Activated T-cell treated with anti-CD3 and anti-CD28 coated beads for 48 hours (primary cell): Measurements from ENCODE around the gene AHDC1.
A peak's percentile ranks its signal among the peaks of the same experiment; 100 is the strongest.
"Not testable (repeated sequence)": the region's sequence is repeated elsewhere in the genome, so short reads cannot be mapped to it uniquely, and the experiment has no call there.

ENCODE experiments used
- DNase-seq: peaks from one replicate; pipeline ENCODE4 v3.0.0-alpha.2; 2020; ENCODE audit warnings: low read depth

AHDC1 gene, protein sequence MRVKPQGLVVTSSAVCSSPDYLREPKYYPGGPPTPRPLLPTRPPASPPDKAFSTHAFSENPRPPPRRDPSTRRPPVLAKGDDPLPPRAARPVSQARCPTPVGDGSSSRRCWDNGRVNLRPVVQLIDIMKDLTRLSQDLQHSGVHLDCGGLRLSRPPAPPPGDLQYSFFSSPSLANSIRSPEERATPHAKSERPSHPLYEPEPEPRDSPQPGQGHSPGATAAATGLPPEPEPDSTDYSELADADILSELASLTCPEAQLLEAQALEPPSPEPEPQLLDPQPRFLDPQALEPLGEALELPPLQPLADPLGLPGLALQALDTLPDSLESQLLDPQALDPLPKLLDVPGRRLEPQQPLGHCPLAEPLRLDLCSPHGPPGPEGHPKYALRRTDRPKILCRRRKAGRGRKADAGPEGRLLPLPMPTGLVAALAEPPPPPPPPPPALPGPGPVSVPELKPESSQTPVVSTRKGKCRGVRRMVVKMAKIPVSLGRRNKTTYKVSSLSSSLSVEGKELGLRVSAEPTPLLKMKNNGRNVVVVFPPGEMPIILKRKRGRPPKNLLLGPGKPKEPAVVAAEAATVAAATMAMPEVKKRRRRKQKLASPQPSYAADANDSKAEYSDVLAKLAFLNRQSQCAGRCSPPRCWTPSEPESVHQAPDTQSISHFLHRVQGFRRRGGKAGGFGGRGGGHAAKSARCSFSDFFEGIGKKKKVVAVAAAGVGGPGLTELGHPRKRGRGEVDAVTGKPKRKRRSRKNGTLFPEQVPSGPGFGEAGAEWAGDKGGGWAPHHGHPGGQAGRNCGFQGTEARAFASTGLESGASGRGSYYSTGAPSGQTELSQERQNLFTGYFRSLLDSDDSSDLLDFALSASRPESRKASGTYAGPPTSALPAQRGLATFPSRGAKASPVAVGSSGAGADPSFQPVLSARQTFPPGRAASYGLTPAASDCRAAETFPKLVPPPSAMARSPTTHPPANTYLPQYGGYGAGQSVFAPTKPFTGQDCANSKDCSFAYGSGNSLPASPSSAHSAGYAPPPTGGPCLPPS (N-terminal part only)

DNA sequence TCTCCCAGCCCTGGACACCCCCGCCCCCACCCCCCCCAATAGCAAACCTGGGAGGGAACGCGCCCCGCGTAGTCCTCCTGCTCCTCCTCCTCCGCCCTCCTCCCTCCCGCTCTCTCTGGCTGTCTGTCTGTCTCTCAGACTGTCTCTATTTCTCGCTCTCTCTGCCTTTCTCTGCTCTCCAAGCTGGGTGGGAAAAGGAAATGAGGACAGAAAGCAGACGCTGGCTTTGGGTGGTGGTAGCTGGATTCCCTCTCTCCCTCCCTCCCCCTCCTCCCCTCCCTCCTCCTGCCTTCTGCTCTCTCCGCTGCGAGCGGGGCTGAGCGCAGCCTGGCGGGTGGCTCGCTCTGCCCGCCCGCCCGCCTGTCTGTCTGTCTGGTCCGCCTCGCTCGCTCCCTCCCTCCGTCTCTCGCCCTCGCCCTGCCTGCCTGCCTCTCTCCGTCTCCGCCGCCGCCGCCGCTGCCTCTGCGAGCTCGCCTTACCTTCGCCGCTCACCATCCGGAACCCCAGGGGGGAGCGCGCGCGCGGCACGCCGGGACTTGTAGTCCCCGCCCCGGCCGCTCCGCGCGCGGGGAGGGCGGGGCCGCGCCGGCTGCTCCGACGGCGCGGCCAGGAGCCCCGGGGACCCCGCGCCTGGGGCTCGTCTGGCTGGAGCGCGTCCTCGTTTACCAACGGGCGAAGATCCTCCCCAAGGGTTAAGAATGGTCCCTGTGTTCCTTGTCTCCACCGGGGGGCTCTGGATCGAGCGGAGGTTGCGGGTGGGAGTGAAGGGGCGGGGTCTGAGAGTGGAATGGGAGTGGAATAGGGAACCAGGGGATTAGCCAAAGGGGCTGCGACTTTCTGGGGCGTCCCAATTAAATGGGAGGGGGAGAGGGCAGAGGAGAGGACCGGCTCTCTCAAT lies at the start of gene AHDC1:
TSS of gene AHDC1 (minus strand) at position 464 of the 898 bp plus-strand sequence. CDS start 52,029 bp downstream, outside the sequence.
- peak; percentile 91 for DNase-seq

DNA sequence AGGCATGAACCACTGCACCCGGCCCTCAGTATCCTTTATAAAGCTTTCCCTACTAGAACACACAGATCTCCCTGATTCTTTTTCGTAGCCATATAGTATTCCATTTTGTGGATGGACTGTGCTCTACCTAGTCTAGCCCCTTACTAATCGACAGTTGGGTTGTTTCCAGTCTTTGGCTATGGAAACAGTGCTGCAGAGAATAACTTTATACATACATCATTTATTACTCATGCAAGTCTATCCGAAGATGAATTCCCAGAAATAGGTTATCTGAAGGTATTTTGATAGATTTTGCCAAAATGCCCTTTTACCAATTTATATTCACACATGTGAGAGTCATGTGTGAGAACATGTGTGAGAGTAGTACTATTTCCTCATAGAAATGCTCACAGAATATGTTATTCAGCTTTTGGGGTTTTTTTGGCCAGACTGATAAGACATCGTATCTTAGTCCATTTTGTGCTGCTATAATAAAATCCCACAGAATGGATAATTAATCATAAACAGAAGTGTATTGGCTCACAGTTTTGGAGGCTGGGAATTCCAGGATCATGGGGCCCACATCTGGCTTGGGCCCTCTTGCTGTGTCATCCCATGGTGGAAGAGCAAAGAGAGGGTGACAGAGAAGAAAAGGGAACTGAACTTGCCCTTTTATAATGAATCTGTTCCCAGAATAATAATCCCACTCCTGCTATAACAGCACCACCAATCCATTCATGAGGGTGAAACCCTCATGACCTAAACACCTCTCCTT lies 48.3 kb upstream of the AHDC1 start:
- DNase-seq: no peak

DNA sequence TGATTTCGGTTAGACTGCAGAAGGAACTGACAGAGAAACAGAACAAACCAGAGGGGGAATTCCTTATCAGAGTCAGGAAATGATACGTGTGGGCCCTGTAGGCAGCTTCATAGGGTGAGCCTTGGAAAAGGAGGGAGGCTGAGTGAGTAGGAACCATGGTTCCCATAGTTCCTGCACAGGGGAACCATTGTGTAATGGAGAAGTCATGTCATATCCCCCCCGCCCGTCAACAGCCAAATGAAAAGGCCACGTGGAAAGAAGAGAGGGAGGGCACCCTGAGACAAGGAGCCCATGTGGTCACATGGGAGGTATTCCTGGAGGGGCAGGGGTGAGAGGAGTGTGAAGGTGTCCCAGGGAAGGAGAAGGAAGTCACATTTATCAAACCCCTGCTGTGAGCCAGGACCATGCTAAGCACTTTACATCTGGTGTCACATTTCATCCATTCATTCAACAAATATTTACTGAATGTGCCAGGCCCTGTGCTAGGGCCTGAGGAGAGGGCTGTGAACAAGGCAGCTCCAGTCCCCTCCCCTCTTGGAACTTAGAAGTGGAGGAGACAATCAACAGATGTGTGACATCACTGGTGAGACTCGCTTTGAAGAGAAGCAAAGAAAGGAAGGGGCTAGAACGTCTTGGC lies 46.7 kb upstream of the AHDC1 start:
- no peak for DNase-seq

DNA sequence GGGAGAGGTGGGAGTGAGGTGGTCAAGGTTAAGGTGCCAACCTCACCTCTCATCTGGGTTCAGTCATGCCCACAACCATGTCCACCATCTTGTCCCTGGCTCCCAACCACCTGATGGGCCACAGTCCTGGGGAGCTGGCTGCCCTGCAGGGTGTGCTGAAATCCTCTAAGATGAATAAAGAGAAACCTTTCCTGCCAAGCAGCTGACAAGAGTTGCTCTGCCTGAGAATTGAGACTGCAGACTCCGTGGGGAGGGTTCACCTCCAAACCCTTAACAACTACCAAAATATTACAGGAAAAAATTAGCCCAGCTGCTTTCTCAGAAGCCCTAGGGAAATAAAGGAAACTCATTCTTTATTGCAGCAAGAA lies 46.2 kb upstream of the AHDC1 start:
- DNase-seq: no peak

DNA sequence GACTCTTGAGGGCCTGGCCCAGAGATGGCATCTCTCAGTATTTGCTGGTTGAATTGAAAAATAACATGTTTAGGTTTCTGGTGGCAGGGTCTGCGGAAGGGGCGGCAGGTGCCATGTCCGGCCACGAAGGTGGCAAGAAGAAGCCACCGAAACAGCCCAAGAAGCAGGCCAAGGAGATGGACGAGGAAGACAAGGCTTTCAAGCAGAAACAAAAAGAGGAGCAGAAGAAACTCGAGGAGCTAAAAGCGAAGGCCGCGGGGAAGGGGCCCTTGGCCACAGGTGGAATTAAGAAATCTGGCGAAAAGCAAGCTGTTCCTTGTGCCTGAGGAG lies 45.3 kb upstream of the AHDC1 start:
- DNase-seq: no peak

DNA sequence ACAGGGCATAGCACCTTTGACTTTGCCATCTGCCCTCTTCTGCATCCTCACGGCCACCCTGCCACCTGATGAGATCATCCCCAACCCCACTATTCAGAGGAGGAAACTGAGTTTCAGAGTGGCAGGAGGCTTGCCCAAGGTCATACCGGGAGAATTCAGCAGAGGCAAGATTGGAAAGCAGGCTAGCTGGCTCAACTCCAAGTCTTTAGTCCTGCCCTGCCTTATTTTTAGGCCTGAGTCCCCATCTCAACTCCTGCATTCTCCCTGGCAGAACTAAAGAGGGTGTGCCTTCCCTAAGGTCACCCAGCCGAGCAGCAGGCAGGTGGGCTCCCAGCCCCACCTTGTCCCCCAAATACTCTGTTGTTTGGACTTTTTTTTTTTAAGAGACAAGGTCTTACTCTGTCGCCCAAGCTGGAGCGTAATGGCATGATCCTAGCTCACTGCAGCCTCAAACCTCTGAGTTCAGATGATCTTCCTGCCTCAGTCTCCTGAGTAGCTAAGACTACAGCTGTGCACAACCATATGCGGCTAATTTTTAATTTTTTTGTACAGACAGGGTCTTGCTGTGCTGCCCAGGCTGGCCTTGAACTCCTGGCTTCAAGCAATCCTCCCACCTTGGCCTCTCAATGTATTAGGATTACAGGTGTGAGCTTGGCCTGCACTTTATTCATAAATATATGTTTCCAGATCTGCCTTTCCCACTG lies 44.8 kb upstream of the AHDC1 start:
- DNase-seq: no peak

DNA sequence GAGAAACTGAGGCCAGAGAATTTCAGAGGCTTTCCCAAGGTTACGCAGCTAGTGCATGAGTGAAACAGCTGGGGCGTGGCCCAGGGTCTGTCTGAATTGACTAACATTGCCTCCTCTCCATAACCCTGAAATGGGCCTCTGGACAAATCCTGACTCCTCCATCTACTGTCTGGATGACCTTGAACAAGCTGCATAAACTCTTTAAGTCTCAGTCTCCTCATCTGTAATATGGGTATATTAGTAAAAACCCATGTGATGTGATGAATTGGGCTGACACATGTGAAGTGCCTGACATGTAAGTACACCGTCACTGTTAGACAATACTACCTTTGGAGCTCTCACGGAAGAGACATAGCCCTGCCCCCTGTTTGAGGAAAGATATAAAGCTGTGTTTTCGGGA lies 43.4 kb upstream of the AHDC1 start:
- no peak for DNase-seq

DNA sequence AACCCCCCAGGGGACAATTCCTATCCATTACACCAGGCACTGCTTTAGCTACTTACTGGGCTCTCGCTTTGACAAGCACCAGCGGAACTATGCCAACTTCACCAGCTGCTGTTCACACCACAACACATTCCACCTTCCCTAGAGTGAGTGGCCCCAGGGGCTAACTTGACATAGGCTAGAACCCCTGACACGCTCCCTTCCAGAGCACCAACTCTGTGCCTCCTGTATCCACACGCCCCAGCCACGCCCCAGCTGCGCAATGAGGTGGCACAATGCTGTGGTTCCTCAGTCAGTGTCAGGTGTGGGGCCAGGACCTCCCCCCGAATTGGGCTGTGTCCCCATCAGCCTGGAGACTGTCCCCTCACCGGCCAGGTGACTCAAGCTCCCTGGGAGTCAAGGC lies 42.7 kb upstream of the AHDC1 start:
- DNase-seq: no peak

DNA sequence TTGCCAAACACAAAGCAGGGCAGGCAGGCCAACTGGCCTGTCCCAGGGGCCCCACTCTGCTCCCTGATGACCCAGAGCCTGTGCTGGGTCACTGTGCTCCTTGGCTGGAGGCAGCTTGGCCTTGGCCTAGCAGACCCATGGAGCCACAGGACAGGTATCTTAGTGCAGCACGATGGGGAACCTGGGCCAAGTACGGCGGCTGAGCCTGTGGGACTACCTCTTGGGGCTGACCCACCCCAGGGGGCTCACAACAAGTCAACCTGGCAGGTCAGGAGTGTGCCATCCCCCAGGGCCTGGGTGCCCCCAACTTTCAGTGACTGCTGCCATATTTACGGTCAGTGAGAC lies 41.1 kb upstream of the AHDC1 start:
- DNase-seq: no peak

DNA sequence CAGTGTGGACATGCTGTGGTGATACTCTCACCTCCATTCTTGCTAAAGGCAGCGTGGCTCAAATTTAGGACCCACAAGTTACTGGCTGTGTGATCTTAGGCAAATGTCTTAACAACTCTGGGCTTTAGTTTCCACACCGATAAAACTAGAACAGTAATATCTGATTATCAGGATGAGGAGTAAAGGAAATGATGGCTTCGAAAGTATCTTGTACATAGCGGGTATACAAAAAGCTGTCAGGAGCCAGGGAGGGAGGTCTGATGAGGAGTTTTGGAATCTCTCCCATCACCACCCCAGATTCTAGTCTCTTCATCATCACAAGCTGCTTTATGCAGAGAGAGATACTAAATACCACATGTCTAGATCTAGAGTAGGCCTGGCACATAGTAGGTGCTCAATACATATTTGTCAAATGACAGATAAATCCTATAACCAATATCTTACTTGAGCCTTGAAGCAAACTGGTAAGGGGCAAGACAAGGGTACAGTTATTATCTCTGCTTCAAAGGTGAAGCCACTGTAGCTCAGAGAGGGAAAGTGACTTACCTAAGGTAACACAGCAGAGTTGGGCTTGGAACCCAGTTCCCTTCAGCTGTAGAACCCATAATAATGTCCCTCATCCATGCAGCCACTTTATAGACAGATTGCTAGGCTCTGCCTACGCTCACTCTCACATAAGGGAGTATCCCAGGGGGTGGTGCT lies 40.6 kb upstream of the AHDC1 start:
- DNase-seq: no peak

DNA sequence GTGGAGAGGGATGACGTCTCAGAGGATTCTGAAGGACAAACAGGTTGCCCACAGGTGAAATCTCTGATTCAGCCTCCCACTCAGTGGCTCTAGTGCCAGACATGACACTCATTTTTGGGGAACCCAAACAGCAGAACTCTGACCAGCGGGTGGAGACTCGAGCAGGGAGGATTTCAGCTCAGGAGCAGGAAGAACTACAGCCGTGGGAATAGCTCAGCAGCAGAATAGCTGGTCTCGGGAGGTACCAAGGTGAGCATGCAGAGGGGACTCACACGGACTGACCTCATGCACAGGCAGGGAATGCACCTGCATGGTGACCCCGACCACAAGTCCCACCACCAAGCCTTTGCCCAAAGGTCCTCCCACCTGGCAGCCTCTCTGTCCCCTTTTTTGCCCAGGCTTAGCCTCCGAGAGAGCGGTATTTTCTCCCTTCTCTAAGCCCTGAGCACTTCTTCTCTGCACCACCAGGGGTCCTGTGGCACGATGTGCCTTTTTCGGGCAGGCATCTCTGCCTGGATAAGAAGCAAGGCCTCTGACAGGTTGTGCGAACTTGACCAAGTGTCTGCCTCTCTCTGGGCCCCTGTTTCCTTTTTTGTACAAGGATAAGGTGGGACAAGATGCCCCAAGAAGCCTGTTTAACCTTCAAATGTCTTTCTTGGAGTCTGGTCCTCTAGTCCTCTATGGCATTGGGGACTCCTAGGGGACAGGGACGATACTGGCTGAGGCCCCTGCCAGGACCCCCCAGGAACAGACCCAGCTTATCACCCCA lies 39.8 kb upstream of the AHDC1 start:
- DNase-seq: peak; percentile 55

DNA sequence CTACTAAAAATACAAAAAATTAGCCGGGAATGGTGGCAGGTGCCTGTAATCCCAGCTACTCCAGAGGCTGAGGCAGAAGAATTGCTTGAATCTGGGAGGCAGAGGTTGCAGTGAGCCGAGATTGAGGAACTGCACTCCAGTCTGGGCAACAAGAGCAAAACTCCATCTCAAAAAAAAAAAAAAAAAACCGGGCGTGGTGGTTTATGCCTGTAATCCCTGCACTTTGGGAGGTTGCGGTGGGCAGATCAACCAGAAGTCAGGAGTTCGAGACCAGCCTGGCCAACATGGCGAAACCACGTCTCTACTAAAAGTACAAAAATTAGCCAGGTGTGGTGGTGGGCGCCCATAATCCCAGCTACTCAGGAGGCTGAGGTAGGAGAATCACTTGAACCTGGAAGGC lies 36.6 kb upstream of the AHDC1 start:
- not testable (repeated sequence) for DNase-seq

DNA sequence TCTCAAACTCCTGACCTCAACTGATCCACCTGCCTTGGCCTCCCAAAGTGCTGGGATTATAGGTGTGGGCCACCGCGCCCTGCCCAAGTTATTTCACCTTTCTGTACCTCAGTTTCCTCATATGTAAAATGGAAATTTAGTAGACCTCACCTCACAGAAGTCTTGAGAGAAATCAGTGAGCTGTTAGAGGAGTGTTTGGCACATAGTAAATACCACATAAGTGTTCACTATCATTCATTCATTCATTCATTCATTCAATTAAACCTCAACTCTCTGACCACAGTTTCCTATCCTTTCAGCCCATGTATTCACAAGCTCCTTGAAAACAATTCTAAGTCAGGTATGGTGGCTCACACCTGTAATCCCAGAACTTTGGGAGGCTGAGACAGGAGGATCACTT lies 34.9 kb upstream of the AHDC1 start:
- no peak for DNase-seq

DNA sequence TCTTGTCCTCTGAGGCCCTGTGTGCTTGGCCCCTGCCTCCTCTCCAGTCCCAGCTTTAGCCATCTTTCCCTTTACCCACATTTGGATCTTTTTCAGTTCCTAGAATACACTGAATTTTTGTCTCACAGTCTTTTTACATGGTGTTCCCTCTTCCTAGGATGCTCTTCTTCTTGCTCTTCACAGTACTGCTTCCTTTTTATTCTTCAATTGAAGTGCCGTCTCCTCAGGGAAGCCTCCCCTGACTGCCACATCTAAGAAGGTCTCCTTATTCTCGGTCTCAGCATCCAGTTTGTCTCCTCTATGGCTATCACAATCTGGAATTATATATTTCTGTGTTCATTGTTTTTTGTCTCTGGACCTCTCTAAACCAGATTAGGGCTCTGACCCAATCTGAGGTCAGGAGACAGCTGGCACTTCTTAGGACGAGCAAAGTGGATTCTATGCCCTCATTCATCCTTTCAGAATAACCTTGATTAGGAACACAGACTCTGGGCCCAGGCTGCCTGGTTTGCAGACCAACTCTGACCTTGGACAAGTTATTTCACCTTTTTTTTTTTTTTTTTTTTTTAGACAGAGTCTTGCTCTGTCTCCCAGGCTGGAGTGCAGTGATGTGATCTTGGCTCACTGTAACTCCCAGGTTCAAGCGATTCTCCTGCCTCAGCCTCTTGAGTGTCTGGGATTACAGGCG lies 34.2 kb upstream of the AHDC1 start:
- DNase-seq: no peak

DNA sequence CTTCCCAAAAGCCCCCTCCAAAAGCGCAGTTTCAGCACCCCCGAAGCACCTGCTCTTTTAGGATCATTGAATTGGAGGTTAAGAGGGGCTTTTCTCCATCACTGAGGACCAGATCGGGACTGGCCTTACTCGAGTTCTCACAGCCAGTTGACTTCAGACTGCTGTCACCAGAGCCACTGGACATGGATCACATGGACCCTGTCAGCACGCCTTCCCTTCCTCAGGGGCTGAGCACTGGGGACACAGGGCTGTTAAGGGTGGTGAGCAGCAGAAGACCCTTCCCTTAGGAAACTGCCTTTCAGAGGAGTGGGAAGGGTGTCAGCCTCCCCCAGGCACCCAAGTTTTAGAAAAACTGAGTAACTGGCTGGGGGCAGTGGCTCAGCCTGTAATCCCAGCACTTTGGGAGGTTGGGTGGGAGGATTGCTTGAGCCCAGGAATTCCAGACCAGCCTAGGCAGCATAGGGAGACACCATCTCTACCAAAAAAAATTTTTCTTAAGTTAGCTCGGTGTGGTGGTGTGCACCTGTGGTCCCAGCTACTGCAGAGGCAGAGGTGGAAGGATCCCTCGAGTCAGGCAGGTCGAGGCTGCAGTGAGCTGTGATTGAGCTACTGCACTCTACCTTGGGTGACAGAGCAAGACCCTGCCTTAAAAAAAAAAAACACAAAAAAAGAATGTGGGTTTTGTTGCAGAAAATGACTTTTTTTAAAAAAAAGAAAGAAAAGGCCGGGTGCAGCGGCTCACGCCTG lies 31.6 kb upstream of the AHDC1 start:
- DNase-seq: no peak

DNA sequence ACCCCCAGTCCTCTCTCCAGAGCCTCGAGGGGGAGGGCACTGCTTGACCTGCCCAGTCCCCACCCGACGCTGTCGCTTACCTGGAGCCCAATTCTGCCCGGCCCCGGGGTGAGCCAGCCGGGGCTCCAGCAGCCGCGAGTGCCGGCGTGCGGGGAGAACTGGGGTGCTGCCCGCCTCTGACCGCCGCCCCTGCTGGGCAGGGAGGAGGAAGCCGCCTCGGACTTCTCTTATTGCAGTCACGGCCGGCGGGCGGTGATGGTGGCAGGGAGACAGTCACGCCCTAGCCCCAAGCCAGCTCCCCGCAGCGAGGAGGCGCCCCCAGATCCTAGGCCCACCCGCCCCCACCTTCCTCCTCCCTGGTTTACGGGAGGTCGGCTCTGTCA lies 31.0 kb upstream of the AHDC1 start, which contains the start of gene FGR:
TSS of gene FGR (minus strand) at position 201 of the 383 bp plus-strand sequence. CDS start 11,269 bp downstream, outside the sequence.
- no peak for DNase-seq
